Left forelimb (tissue), 1 donor: Measurements from ENCODE around the gene CPNE6.

Experiments
- DNase-seq: peaks from one replicate; pipeline ENCODE4 v3.0.0-alpha.2; 2018; ENCODE audit warnings: low spot score

CPNE6 gene

GRCh38 chr14:24069411-24069735 lies 2.0 kb upstream of the CPNE6 start:
- no peak for DNase-seq

- no peak for DNase-seq
Measured at GRCh38 chr14:24070285-24071143, 848 bp upstream of the CPNE6 start.

GRCh38 chr14:24071836-24072430 lies 571 bp downstream of the CPNE6 start:
- DNase-seq = no peak

GRCh38 chr14:24072436-24072835 lies 1.1 kb downstream of the CPNE6 start:
- DNase-seq = no peak

GRCh38 chr14:24072881-24073877 lies 1.8 kb downstream of the CPNE6 start:
- no peak for DNase-seq

- no peak for DNase-seq
Measured at GRCh38 chr14:24074625-24075484, 3.5 kb downstream of the CPNE6 start.

- DNase-seq = no peak
Measured at GRCh38 chr14:24075485-24076301, 4.3 kb downstream of the CPNE6 start.

GRCh38 chr14:24076302-24076601 lies 4.9 kb downstream of the CPNE6 start:
- no peak for DNase-seq

GRCh38 chr14:24077086-24077485 lies 5.7 kb downstream of the CPNE6 start:
- DNase-seq = no peak

GRCh38 chr14:24078146-24078545 lies 6.8 kb downstream of the CPNE6 start:
- DNase-seq = no peak

- DNase-seq = no peak
Measured at GRCh38 chr14:24079491-24080141, 8.3 kb downstream of the CPNE6 start.

GRCh38 chr14:24080142-24080530 lies 8.8 kb downstream of the CPNE6 start:
- DNase-seq = no peak

- DNase-seq = no peak
Measured at GRCh38 chr14:24080888-24081738, 9.8 kb downstream of the CPNE6 start.

- no peak for DNase-seq
Measured at GRCh38 chr14:24081739-24082211, 10.4 kb downstream of the CPNE6 start.

- no peak for DNase-seq
Measured at GRCh38 chr14:24082411-24083080, 11.2 kb downstream of the CPNE6 start.

GRCh38 chr14:24083462-24083861 lies 12.1 kb downstream of the CPNE6 start:
- no peak for DNase-seq

- DNase-seq = no peak
Measured at GRCh38 chr14:24084440-24084839, 13.1 kb downstream of the CPNE6 start.

GRCh38 chr14:24085215-24085614 lies 13.9 kb downstream of the CPNE6 start:
- DNase-seq = no peak
